Activated CD4-positive, alpha-beta memory T cell treated with anti-CD3 and anti-CD28 coated beads for 36 hours (primary cell): ENCODE data around the gene TBX2. TPM values are rescaled to one million over a fixed set of nuclear protein-coding genes. Genes with fewer than 3 reads are reported as not detected.
A peak's percentile ranks its signal among the peaks of the same experiment; 100 is the strongest.

Source experiments
- CTCF ChIA-PET: fragments of 350-600 bp; sonication (Branson Sonifier 250); formaldehyde crosslinking; loops from one replicate; lab custom pipeline; 2021; ENCODE audit warnings: antibody characterized with exemption, inconsistent platforms; lab: Charles Lee
- POLR2A ChIA-PET: fragments of 350-600 bp; sonication (Branson Sonifier 250); formaldehyde crosslinking; loops from one replicate; lab custom pipeline; 2021; ENCODE audit warnings: antibody characterized with exemption; lab: Charles Lee
- DNase-seq: peaks from one replicate; pipeline ENCODE4 v3.0.0-alpha.2; 2020
- H3K27ac Mint-ChIP-seq: one replicate; pipeline ENCODE4 v1.8.0; 2021; ENCODE audit warnings: mixed read lengths
- H3K27me3 Mint-ChIP-seq: one replicate; pipeline ENCODE4 v1.8.0; 2021; ENCODE audit warnings: mixed read lengths
- H3K36me3 Mint-ChIP-seq: one replicate; pipeline ENCODE4 v1.8.0; 2021; ENCODE audit warnings: mixed read lengths
- H3K4me1 Mint-ChIP-seq: one replicate; pipeline ENCODE4 v1.8.0; 2021; ENCODE audit warnings: low read depth, mixed read lengths
- H3K4me3 Mint-ChIP-seq: one replicate; pipeline ENCODE4 v1.8.0; 2021; ENCODE audit warnings: mild to moderate bottlenecking, mixed read lengths
- H3K9me3 Mint-ChIP-seq: one replicate; pipeline ENCODE4 v1.8.0; 2021; ENCODE audit warnings: mixed read lengths
- intact Hi-C: fragments of 100-400 bp; cut with micrococcal nuclease; formaldehyde crosslinking; loops from one replicate; pipeline ENCODE4 v1.15.1; 2023
- total RNA-seq, 2 experiments: library from RNA; stranded (reverse); gene quantifications; one replicate each; pipeline ENCODE4 v1.2.3, GENCODE V29; 2021

Gene TBX2
- total RNA-seq, 2 experiments from 2014 or later = 0.05 TPM; not detected in 1

GRCh38 chr17:61456688-61457225 is 57.1 kb downstream of the TBX2 start:
- no peak for DNase-seq
- no peak overlapping the region for H3K27ac Mint-ChIP-seq
- POLR2A ChIA-PET = no interaction called here
- intact Hi-C loops = no loop called here
- CTCF ChIA-PET = interaction anchor here (1.0 kb wide), 1 partner anchor 45 kb away, joined by 3 read pairs; no protein-coding TSS in a partner anchor
- H3K36me3 Mint-ChIP-seq = no peaks in the 10 kb centered on the region
- H3K4me3 Mint-ChIP-seq = no peak overlapping the region
- H3K4me1 Mint-ChIP-seq = peaks cover 31% of the 10 kb centered on the region
- H3K9me3 Mint-ChIP-seq = no peaks in the 10 kb centered on the region
- peaks cover 77% of the 10 kb centered on the region for H3K27me3 Mint-ChIP-seq

GRCh38 chr17:61457226-61457983 is 57.8 kb downstream of the TBX2 start:
- H3K36me3 Mint-ChIP-seq = no peaks in the 10 kb centered on the region
- intact Hi-C loops = no loop called here
- CTCF ChIA-PET = interaction anchor here (1.0 kb wide), 1 partner anchor 45 kb away, joined by 3 read pairs; no protein-coding TSS in a partner anchor
- peaks cover 34% of the 10 kb centered on the region for H3K4me1 Mint-ChIP-seq
- POLR2A ChIA-PET = no interaction called here
- DNase-seq = no peak
- peaks cover 81% of the 10 kb centered on the region for H3K27me3 Mint-ChIP-seq
- H3K4me3 Mint-ChIP-seq = peak overlapping the region; percentile 34
- H3K9me3 Mint-ChIP-seq = no peaks in the 10 kb centered on the region
- no peak overlapping the region for H3K27ac Mint-ChIP-seq

- ChIA-PET POLR2A (no interaction called here), CTCF (no interaction called here)
- Mint-ChIP-seq H3K36me3 (no peaks in the 10 kb centered on the region), H3K4me3 (no peak overlapping the region), H3K27me3 (peaks cover 80% of the 10 kb centered on the region), H3K9me3 (no peaks in the 10 kb centered on the region), H3K4me1 (peaks cover 34% of the 10 kb centered on the region), H3K27ac (no peak overlapping the region)
- DNase-seq = no peak
- intact Hi-C loops = no loop called here
These were observed 58.4 kb downstream of the TBX2 start for GRCh38 chr17:61458000-61458399.

- ChIA-PET POLR2A (no interaction called here), CTCF (interaction anchor here (1.7 kb wide), 1 partner anchor 48 kb away, joined by 3 read pairs; no protein-coding TSS in a partner anchor)
- intact Hi-C loops = no loop called here
- H3K4me1 Mint-ChIP-seq = peaks cover 32% of the 10 kb centered on the region
- H3K9me3 Mint-ChIP-seq = no peaks in the 10 kb centered on the region
- H3K27ac Mint-ChIP-seq = no peak overlapping the region
- H3K4me3 Mint-ChIP-seq = no peak overlapping the region
- DNase-seq = no peak
- peaks cover 80% of the 10 kb centered on the region for H3K27me3 Mint-ChIP-seq
- H3K36me3 Mint-ChIP-seq = no peaks in the 10 kb centered on the region
These were observed 58.9 kb downstream of the TBX2 start for GRCh38 chr17:61458421-61459141.

Other genes starting within 250 kb of the TBX2 start
- gene TBX4, start 52.6 kb downstream of the TBX2 start, total RNA-seq = not detected
- not detected for gene NACA2, start 191.4 kb downstream of the TBX2 start, total RNA-seq